Activated naive CD4-positive, alpha-beta T cell treated with anti-CD3 and anti-CD28 coated beads for 36 hours (primary cell): ENCODE results near the gene TMEM181. TPM values are rescaled to one million over a fixed set of nuclear protein-coding genes. Genes with fewer than 3 reads are reported as not detected.
"Not testable (repeated sequence)": the region's sequence is repeated elsewhere in the genome, so short reads cannot be mapped to it uniquely, and the experiment has no call there.

Experiments used
- CTCF ChIA-PET: fragments of 350-600 bp; sonication (Branson Sonifier 250); formaldehyde crosslinking; loops from one replicate; lab custom pipeline; 2021; ENCODE audit warnings: antibody characterized with exemption; lab: Charles Lee
- DNase-seq: peaks from one replicate; pipeline ENCODE4 v3.0.0-alpha.2; 2020
- H3K27ac Mint-ChIP-seq: one replicate; pipeline ENCODE4 v1.8.0; 2021; ENCODE audit warnings: mild to moderate bottlenecking, mixed read lengths
- H3K27me3 Mint-ChIP-seq: one replicate; pipeline ENCODE4 v1.8.0; 2021; ENCODE audit warnings: low read depth, mixed read lengths
- H3K36me3 Mint-ChIP-seq: one replicate; pipeline ENCODE4 v1.8.0; 2021; ENCODE audit warnings: low read depth, mixed read lengths
- H3K4me1 Mint-ChIP-seq: one replicate; pipeline ENCODE4 v1.8.0; 2021; ENCODE audit warnings: low read depth, mixed read lengths
- H3K4me3 Mint-ChIP-seq: one replicate; pipeline ENCODE4 v1.8.0; 2021; ENCODE audit warnings: mild to moderate bottlenecking, moderate library complexity, mixed read lengths
- H3K9me3 Mint-ChIP-seq: one replicate; pipeline ENCODE4 v1.8.0; 2021; ENCODE audit warnings: mixed read lengths
- intact Hi-C: fragments of 100-400 bp; cut with micrococcal nuclease; formaldehyde crosslinking; loops from one replicate; pipeline ENCODE4 v1.15.1; 2023
- total RNA-seq, 2 experiments: library from RNA; stranded (reverse); gene quantifications; one replicate each; pipeline ENCODE4 v1.2.3, GENCODE V29; 2021

Gene TMEM181
- total RNA-seq, 2 experiments from 2014 or later: 8.3 to 8.6 TPM

DNA sequence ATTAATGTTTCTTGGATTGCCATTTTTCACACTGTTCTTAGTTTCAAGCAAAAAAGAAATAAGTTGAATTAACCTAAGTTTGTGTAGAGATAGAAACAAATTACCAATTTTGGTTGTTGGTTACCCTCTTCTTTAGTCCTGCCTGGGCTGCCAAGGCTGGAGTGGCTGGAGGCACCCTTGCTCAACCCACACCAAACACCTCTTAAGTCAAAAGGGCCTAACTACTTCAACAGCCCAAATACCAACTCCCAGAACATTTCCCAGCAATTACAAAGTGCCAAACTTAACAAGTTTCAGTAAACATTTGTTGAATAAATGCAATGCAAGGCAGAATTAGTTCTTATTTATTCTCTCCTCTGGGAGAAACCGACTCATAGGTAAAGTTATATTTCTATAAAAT is 38.1 kb upstream of the TMEM181 start:
- peaks cover 37% of the 10 kb centered on the region for H3K27me3 Mint-ChIP-seq
- no peaks in the 10 kb centered on the region for H3K36me3 Mint-ChIP-seq
- no peak overlapping the region for H3K4me3 Mint-ChIP-seq
- H3K27ac Mint-ChIP-seq: no peak overlapping the region
- CTCF ChIA-PET: no interaction called here
- peaks cover 13% of the 10 kb centered on the region for H3K4me1 Mint-ChIP-seq
- intact Hi-C loops: no loop called here
- peaks cover 2% of the 10 kb centered on the region for H3K9me3 Mint-ChIP-seq
- no peak for DNase-seq

DNA sequence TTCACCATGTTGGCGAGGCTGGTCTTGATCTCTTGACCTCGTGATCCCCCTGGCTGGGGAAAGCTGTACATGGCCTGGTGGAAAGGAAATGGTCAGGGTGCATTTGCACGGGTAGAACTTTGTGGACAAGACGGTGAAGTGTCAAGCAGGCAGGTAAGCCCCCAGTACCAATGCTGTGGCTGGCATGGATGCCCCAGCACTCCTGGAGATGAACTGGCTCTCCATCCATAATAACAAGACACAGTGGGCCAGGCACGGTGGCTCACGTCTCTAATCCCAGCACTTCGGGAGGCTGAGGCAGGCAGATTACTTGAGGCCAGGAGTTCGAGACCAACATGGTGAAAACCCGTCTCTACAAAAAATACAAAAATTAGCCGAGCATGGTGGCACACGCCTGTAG is 37.3 kb upstream of the TMEM181 start:
- Mint-ChIP-seq H3K36me3 (no peaks in the 10 kb centered on the region), H3K4me3 (no peak overlapping the region), H3K27me3 (peaks cover 39% of the 10 kb centered on the region), H3K27ac (no peak overlapping the region), H3K4me1 (peaks cover 10% of the 10 kb centered on the region), H3K9me3 (peaks cover 5% of the 10 kb centered on the region)
- intact Hi-C loops: no loop called here
- CTCF ChIA-PET: interaction anchor here (0.6 to 0.8 kb wide), 3 partner anchors 21 to 251 kb away, joined by 3 read pairs; no protein-coding TSS in a partner anchor
- DNase-seq: no peak

- Mint-ChIP-seq H3K27me3 (peaks cover 42% of the 10 kb centered on the region), H3K4me1 (no peaks in the 10 kb centered on the region), H3K4me3 (no peak overlapping the region), H3K27ac (no peak overlapping the region), H3K36me3 (peaks cover 2% of the 10 kb centered on the region), H3K9me3 (peaks cover 9% of the 10 kb centered on the region)
- DNase-seq: no peak
- CTCF ChIA-PET: no interaction called here
- intact Hi-C loops: no loop called here
Observed at GRCh38 chr6:158524311-158524710, 35.6 kb upstream of the TMEM181 start.

- intact Hi-C loops, DNase-seq, H3K27ac Mint-ChIP-seq, CTCF ChIA-PET, H3K36me3 Mint-ChIP-seq, H3K4me1 Mint-ChIP-seq, H3K9me3 Mint-ChIP-seq, H3K4me3 Mint-ChIP-seq: not testable (repeated sequence)
- peaks cover 45% of the 10 kb centered on the region for H3K27me3 Mint-ChIP-seq
Observed at GRCh38 chr6:158527858-158528257, 32.0 kb upstream of the TMEM181 start.

GRCh38 chr6:158528826-158529225 is 31.1 kb upstream of the TMEM181 start:
- CTCF ChIA-PET: no interaction called here
- DNase-seq: no peak
- Mint-ChIP-seq H3K4me3 (no peak overlapping the region), H3K4me1 (no peaks in the 10 kb centered on the region), H3K36me3 (peaks cover 2% of the 10 kb centered on the region), H3K27me3 (peaks cover 45% of the 10 kb centered on the region), H3K27ac (no peak overlapping the region), H3K9me3 (peaks cover 11% of the 10 kb centered on the region)
- intact Hi-C loops: no loop called here

- DNase-seq: no peak
- Mint-ChIP-seq H3K4me3 (no peak overlapping the region), H3K27me3 (peaks cover 42% of the 10 kb centered on the region), H3K36me3 (peaks cover 2% of the 10 kb centered on the region), H3K27ac (no peak overlapping the region), H3K9me3 (peaks cover 11% of the 10 kb centered on the region), H3K4me1 (no peaks in the 10 kb centered on the region)
- intact Hi-C loops: no loop called here
- CTCF ChIA-PET: interaction anchor here (1.4 kb wide), 1 partner anchor 162 kb away, joined by 4 read pairs; no protein-coding TSS in a partner anchor
Observed at GRCh38 chr6:158529629-158530028, 30.3 kb upstream of the TMEM181 start.

DNA sequence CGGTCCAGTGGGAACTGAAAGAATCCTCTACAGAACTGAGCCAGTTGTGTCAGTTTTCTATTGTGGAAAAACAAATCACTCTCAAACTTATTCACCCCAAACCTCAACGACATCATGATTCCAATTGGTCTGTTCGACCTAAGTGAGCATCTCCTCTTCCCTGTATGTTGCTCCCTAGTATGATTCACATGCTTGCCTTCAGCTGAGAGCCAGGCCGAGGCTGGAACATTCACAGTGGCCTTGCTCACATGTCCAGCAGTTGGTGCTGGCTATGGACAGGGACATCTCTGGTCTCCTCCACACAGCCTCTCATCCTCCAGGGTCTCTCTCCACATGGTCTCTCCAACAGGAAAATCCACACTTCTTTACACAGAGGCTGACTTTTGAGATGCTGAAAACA is 28.3 kb upstream of the TMEM181 start:
- intact Hi-C loops: no loop called here

DNA sequence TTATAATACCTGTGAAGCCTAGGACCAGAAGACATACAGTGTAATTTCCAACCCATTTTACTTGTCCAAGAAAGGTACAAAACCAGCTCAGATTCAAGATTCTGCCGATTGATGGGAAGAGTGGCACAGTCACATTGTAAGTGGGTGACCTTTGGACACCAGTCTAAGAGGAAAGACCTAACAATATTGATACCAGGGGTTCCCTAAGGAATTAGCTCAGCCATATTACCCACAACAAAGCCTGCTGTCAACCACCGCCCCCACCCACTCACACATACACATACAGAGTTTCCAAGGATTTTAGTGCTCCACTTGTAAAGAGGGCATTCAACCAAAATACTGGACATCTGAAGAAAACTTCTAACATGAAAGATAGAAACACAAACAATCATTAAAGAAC is 27.9 kb upstream of the TMEM181 start:
- intact Hi-C loops: no loop called here

More for the DNA sequence above, 28.3 kb upstream of the TMEM181 start:
- peaks cover 37% of the 10 kb centered on the region for H3K27me3 Mint-ChIP-seq
- no peak overlapping the region for H3K27ac Mint-ChIP-seq
- H3K4me1 Mint-ChIP-seq: no peaks in the 10 kb centered on the region
- peaks cover 2% of the 10 kb centered on the region for H3K36me3 Mint-ChIP-seq
- no peak for DNase-seq
- CTCF ChIA-PET: no interaction called here
- H3K9me3 Mint-ChIP-seq: peaks cover 11% of the 10 kb centered on the region
- no peak overlapping the region for H3K4me3 Mint-ChIP-seq

DNA sequence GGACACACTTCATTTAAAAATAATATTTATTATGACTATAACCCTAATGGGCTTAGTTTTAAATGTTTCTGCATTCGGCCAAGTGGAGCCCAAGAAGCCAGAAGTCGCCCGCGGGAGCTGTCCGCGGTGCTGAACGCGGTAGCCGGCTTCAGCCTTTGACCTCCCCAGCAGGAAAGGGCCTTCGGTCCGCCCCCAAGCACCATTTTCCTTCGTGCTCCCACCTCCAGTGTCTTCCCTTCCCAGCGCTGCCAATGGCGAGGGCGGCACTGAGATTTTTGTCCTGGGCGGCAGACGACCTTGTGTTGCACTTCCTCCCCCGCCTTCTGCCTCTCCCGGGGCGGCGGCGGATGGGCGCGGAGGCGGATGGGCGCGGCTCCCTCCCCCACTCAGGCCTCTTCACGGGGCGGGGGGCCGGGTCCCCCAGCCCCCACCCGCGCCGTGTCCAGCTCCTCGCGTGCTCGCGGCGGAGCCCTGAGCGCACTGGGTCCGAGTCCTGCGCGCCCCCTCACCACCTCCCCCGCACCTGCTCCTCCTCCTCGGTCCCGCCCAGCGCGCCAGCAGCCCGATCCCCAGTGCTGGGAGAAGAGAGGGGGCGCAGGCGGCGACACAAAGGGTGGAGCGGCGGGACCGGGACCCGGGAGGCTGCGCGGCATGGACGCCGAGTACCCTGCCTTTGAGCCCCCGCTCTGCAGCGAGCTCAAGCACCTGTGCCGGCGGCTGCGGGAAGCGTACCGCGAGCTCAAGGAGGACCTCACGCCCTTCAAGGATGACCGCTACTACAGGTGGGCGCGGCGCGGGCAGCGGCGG is 23.6 kb upstream of the TMEM181 start:
- intact Hi-C loops: loop anchor here (1.0 kb wide), 1 partner anchor 246 kb away; no protein-coding TSS in a partner anchor
- H3K9me3 Mint-ChIP-seq: peaks cover 2% of the 10 kb centered on the region
- peak; percentile 77 for DNase-seq
- H3K36me3 Mint-ChIP-seq: no peaks in the 10 kb centered on the region
- H3K4me3 Mint-ChIP-seq: peak overlapping the region; percentile 56
- peaks cover 38% of the 10 kb centered on the region for H3K27me3 Mint-ChIP-seq
- no peak overlapping the region for H3K27ac Mint-ChIP-seq
- no peaks in the 10 kb centered on the region for H3K4me1 Mint-ChIP-seq
- CTCF ChIA-PET: no interaction called here

More for the DNA sequence above, 27.9 kb upstream of the TMEM181 start:
- no peaks in the 10 kb centered on the region for H3K4me1 Mint-ChIP-seq
- DNase-seq: no peak
- H3K4me3 Mint-ChIP-seq: no peak overlapping the region
- peaks cover 33% of the 10 kb centered on the region for H3K27me3 Mint-ChIP-seq
- H3K9me3 Mint-ChIP-seq: peaks cover 8% of the 10 kb centered on the region
- peaks cover 2% of the 10 kb centered on the region for H3K36me3 Mint-ChIP-seq
- CTCF ChIA-PET: no interaction called here
- H3K27ac Mint-ChIP-seq: no peak overlapping the region

DNA sequence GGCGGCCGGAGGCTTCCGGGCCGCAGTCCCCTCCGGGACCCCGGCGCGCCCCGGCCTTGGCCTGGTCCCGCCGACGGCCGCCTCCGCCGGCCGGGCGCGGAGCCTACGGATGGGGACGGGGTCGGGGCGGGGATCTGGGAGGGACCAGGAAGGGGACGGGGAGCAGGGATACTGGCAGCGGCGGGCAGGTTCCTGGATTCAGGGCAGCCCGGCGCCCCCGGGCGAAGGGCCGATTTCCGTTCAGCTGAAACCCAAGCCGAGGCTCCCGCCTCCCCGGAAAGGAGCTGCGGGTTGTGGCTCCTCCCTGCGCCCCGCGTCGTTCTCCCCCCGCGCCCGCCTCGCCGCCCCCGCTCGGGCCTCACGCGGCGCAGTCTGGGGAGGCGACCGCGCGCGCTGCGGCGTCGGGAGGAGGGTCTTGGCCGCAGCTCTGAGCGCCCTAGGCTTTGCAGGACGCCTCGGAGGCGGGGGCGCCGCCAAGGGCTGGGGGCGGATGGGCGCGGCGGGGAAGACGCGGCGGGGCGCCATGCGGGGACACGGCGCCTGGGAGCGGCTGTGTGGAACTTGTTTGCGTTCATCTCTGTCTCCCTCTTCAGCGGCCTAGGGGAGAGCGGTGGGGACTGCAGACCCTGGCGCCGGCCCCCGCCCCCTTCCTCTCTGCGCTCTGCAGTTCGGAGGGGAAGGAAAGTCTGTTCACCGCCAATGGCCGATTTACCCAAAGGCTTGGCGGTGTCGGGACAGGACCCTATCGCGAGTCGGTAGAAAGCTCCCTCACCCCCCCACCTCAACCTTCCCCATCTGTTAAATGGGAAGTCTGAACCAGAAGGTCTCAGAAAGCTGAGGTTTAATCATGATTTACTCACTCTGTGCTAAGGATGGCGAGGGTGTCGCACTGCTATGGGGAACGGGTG is 22.7 kb upstream of the TMEM181 start:
- H3K27me3 Mint-ChIP-seq: peaks cover 37% of the 10 kb centered on the region
- intact Hi-C loops: loop anchor here (1.0 kb wide), 1 partner anchor 247 kb away; no protein-coding TSS in a partner anchor
- H3K4me1 Mint-ChIP-seq: no peaks in the 10 kb centered on the region
- peak overlapping the region; percentile 23 for H3K4me3 Mint-ChIP-seq
- no peaks in the 10 kb centered on the region for H3K36me3 Mint-ChIP-seq
- peaks cover 2% of the 10 kb centered on the region for H3K9me3 Mint-ChIP-seq
- DNase-seq: peak; percentile 38
- CTCF ChIA-PET: interaction anchor here (0.6 kb wide), 2 partner anchors 316 to 337 kb away, joined by 3 read pairs; no protein-coding TSS in a partner anchor
- no peak overlapping the region for H3K27ac Mint-ChIP-seq

GRCh38 chr6:158538741-158539140 is 21.1 kb upstream of the TMEM181 start:
- no peak for DNase-seq
- Mint-ChIP-seq H3K4me1 (no peaks in the 10 kb centered on the region), H3K4me3 (no peak overlapping the region), H3K36me3 (no peaks in the 10 kb centered on the region), H3K27me3 (peaks cover 32% of the 10 kb centered on the region), H3K27ac (no peak overlapping the region), H3K9me3 (no peaks in the 10 kb centered on the region)
- CTCF ChIA-PET: interaction anchor here (0.5 to 2.1 kb wide), 3 partner anchors 82 to 318 kb away, joined by 4 to 5 read pairs (median 4); no protein-coding TSS in a partner anchor
- intact Hi-C loops: no loop called here

- no peaks in the 10 kb centered on the region for H3K9me3 Mint-ChIP-seq
- intact Hi-C loops: no loop called here
- no peak for DNase-seq
- H3K27ac Mint-ChIP-seq: no peak overlapping the region
- peaks cover 32% of the 10 kb centered on the region for H3K27me3 Mint-ChIP-seq
- no peak overlapping the region for H3K4me3 Mint-ChIP-seq
- no peaks in the 10 kb centered on the region for H3K4me1 Mint-ChIP-seq
- H3K36me3 Mint-ChIP-seq: no peaks in the 10 kb centered on the region
- CTCF ChIA-PET: interaction anchor here (2.1 kb wide), 1 partner anchor 318 kb away, joined by 5 read pairs; no protein-coding TSS in a partner anchor
Observed at GRCh38 chr6:158539413-158539812, 20.5 kb upstream of the TMEM181 start.
